ENCODE results near the gene GLB1L3. TPM values are rescaled to one million over a fixed set of nuclear protein-coding genes. Genes with fewer than 3 reads are reported as not detected.

GLB1L3 gene, protein sequence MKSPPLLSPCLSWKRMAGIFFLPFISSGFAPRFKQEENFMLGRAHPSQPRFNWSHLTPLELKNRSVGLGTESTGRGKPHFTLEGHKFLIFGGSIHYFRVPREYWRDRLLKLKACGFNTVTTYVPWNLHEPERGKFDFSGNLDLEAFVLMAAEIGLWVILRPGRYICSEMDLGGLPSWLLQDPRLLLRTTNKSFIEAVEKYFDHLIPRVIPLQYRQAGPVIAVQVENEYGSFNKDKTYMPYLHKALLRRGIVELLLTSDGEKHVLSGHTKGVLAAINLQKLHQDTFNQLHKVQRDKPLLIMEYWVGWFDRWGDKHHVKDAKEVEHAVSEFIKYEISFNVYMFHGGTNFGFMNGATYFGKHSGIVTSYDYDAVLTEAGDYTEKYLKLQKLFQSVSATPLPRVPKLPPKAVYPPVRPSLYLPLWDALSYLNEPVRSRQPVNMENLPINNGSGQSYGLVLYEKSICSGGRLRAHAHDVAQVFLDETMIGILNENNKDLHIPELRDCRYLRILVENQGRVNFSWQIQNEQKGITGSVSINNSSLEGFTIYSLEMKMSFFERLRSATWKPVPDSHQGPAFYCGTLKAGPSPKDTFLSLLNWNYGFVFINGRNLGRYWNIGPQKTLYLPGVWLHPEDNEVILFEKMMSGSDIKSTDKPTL
- total RNA-seq (2022; extraction: Qiagen RNA extraction), result not detected in 5 replicates

DNA sequence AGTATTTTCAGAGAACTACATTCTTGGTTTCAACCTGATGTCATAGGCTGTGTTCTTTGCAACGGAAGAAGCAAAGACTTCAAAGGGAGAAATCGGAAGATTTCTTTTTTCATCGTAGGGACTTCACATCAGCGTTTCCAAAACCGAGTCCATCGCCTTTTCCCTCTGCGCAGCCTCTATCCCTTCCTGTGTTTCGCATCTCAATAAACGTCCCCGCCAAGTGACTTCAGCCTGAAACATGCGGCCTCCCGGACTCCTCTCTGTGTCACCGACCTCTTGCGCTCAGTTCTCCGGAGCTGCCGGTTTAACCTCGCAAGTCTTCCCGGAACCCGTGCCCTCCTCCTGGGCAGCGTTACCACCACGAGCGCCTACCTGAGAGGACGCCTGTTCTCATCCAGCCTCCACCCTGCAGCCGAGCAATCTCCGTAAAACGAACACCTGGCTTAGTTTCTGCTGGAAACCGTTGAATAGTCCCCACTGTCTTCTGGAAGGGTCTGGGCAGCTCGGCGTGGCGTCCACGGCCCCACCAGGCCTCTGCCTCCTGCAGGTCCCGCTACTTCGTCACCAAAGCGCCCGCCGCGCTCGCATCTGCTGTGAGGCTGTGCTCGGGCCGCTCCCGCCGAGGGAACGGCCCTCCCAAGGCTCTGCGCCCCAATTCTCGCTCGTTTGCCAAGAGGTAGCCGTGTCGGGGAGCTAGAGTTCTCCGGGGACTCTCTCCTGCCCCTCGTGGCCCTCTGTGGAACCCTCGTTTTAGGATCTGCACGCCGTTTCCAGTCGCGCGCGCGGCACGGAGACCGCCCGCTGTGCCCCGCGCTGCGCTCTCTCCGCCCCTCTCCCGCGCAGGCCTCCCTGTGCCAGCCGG lies at the start of gene GLB1L3:
Gene GLB1L3, plus strand, starts transcription at position 846 of the 862 bp plus-strand sequence. CDS start 362 bp downstream, outside the sequence.

DNA sequence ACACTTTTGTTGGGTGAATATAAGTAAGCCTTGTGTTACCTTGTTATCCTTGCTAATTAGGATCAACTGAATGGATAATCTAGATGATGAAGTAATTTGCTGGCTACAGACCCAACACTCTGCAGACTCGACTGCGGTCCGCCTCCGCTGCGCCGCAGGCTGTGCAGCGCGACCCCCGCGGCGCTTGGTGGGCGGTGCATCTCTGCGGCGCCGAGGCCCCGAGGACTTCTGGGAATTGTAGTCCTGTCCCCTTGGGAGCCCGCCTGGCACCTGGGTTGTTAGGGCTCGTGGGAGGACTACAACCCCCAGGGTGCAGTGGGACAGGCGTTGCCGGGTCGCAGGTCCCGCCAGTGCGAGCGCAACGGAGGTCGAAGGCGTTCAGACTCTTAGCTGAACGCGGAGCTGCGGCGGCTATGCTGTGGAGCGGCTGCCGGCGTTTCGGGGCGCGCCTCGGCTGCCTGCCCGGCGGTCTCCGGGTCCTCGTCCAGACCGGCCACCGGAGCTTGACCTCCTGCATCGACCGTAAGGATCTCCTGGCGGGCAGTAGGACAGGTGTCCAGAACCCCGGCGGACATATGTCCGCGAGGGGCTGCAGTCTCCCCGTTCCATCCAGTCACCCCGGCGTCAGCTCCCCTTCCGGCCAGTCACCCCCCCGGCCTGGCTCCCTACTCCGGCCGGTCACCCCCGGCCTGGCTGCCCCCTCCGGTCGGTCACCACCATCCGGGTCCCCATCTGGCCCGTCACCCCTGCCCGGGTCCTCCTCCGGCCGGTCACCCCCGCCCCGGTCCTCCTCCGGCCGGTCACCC lies 22.8 kb upstream of the GLB1L3 start, which contains the start of the genes ACAD8 and THYN1:
Gene ACAD8, plus strand, starts transcription at position 381 of the 806 bp plus-strand sequence. Its CDS starts 33 bp downstream, at position 414.
Gene THYN1, minus strand, starts transcription at position 165 of the 806 bp plus-strand sequence. CDS start 470 bp downstream, outside the sequence.

DNA sequence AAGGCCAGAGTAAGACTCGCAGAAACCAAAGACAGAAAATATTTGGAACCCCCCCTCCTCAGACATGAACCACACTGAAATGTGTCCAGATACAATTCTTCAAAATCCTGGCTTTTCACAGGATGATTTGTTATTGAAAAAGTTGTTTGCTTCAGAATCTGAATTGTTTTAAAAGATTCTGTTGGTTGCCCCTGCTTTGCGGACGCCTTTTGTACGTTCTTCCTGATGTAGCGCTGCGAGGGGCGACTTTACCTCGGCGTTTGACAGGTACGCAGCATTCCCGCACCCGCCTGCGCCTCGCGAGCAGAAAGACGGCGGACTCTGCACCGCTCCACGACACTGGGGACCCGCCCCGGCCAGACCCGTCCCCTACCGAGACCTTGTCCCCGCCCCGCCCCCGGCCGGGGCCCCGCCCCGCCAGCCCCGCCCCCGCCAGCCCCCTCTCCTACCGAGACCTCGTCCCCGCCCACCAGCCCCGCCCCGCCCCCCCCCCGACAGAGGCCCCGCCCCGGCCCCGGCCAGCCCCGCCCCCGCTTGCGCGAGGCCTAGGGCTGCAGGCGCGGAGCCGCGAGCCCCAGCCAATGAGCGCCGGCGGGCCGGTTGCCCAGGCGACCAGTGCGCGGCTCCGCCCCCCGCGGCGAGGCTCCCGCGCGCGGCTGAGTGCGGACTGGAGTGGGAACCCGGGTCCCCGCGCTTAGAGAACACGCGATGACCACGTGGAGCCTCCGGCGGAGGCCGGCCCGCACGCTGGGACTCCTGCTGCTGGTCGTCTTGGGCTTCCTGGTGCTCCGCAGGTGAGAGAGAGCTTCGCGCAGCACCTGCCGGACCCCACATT lies 55.4 kb downstream of the GLB1L3 start, which contains the start of gene GLB1L2:
Gene GLB1L2, plus strand, starts transcription at position 635 of the 835 bp plus-strand sequence. Its CDS starts 74 bp downstream, at position 709.

Other genes with a start within 250 kb of the GLB1L3 start
- gene JAM3, start 207.3 kb upstream of the GLB1L3 start, total RNA-seq (2022; extraction: Qiagen RNA extraction), result 3.8 to 4.5 TPM (median 4.4 TPM) in 5 replicates
- 21.9 to 27.1 TPM (median 25.6 TPM) in 5 replicates for gene NCAPD3, start 52.4 kb upstream of the GLB1L3 start, total RNA-seq (2022; extraction: Qiagen RNA extraction)
- gene VPS26B, start 51.7 kb upstream of the GLB1L3 start, total RNA-seq (2022; extraction: Qiagen RNA extraction), result 19.0 to 23.3 TPM (median 21.8 TPM) in 5 replicates
- 15.7 to 19.6 TPM (median 17.7 TPM) in 5 replicates for gene THYN1, start 23.0 kb upstream of the GLB1L3 start, total RNA-seq (2022; extraction: Qiagen RNA extraction)
- gene ACAD8, start 22.8 kb upstream of the GLB1L3 start, total RNA-seq (2022; extraction: Qiagen RNA extraction), result 8.7 to 10.5 TPM (median 9.2 TPM) in 5 replicates
- 1.9 to 2.4 TPM (median 2.2 TPM) in 5 replicates for gene GLB1L2, start 55.6 kb downstream of the GLB1L3 start, total RNA-seq (2022; extraction: Qiagen RNA extraction)
- gene B3GAT1, start 135.9 kb downstream of the GLB1L3 start, total RNA-seq (2022; extraction: Qiagen RNA extraction), result 0.01 to 0.05 TPM (median 0.02 TPM) in 4 of 5 replicates, not detected in the other

All from A549 treated with CORT108297 at 1 μM for 4 hours (cell line).